Keratinocyte (primary cell): ENCODE measurements around the gene MGLL. TPM values are rescaled to one million over a fixed set of nuclear protein-coding genes. Genes with fewer than 3 reads are reported as not detected.

Source experiments
- DNase-seq: peaks from one replicate; pipeline ENCODE4 v3.0.0-alpha.2; 2011; ENCODE audit warnings: low read depth, missing footprints, low spot score
- FAIRE-seq: peaks from 2 replicates; lab custom pipeline; 2011; peaks lifted over from hg19 to GRCh38; lab: Jason Lieb, UNC
- H2AFZ ChIP-seq: 2 replicates; pipeline ENCODE4 v1.6.0; 2012; ENCODE audit warnings: low read length, control low read depth, inconsistent platforms; ENCODE audit not compliant: control insufficient read depth
- H3K27ac ChIP-seq: 2 replicates; pipeline ENCODE4 v1.5.1; 2011; ENCODE audit warnings: low read length; ENCODE audit not compliant: control insufficient read depth, insufficient read depth
- H3K27me3 ChIP-seq: 3 replicates; pipeline ENCODE4 v1.6.0; 2011; ENCODE audit warnings: low read length; ENCODE audit not compliant: control insufficient read depth, insufficient read depth; ENCODE audit errors: extremely low read depth
- H3K36me3 ChIP-seq, 2 experiments: 2 replicates in 1 of 2; 3 replicates in 1 of 2; pipeline ENCODE4 v1.5.1; 2011; ENCODE audit warnings: low read length in 2 of 2, mild to moderate bottlenecking in 1 of 2; ENCODE audit not compliant: control insufficient read depth in 2 of 2, insufficient read depth in 2 of 2; ENCODE audit errors: extremely low read depth in 1 of 2
- H3K4me1 ChIP-seq: 3 replicates; pipeline ENCODE4 v1.5.1; 2011; ENCODE audit warnings: low read length; ENCODE audit not compliant: control insufficient read depth, insufficient read depth; ENCODE audit errors: extremely low read depth
- H3K4me2 ChIP-seq: 3 replicates; pipeline ENCODE4 v1.6.0; 2011; ENCODE audit warnings: low read depth, low read length; ENCODE audit not compliant: control insufficient read depth, insufficient read depth; ENCODE audit errors: extremely low read depth
- H3K4me3 ChIP-seq, 3 experiments: fragments of 200-600 bp in 1 of 3; sonication (generic) in 1 of 3; 2 replicates in 2 of 3; 3 replicates in 1 of 3; pipeline ENCODE4 v1.5.1; 2011 to 2016; ENCODE audit warnings: low read length in 3 of 3, mild to moderate bottlenecking in 3 of 3, control low read depth in 2 of 3, inconsistent platforms in 1 of 3, low read depth in 1 of 3, mixed read lengths in 1 of 3, mixed run types in 1 of 3, moderate library complexity in 1 of 3; ENCODE audit not compliant: control insufficient read depth in 2 of 3, insufficient read depth in 2 of 3; ENCODE audit errors: extremely low read depth in 1 of 3
- H3K79me2 ChIP-seq: 2 replicates; pipeline ENCODE4 v1.6.0; 2012; ENCODE audit warnings: low read length; ENCODE audit not compliant: control insufficient read depth, insufficient read depth
- H3K9ac ChIP-seq: 3 replicates; pipeline ENCODE4 v1.6.0; 2011; ENCODE audit warnings: low read length; ENCODE audit not compliant: control insufficient read depth, insufficient read depth; ENCODE audit errors: extremely low read depth
- H3K9me1 ChIP-seq: 3 replicates; pipeline ENCODE4 v1.6.0; 2011; ENCODE audit warnings: low read length; ENCODE audit not compliant: control insufficient read depth, insufficient read depth; ENCODE audit errors: extremely low read depth
- H3K9me3 ChIP-seq: 2 replicates; pipeline ENCODE4 v1.5.1; 2012; ENCODE audit warnings: low read depth, low read length; ENCODE audit not compliant: control insufficient read depth
- H4K20me1 ChIP-seq: 3 replicates; pipeline ENCODE4 v1.6.0; 2011; ENCODE audit warnings: low read length; ENCODE audit not compliant: control insufficient read depth, insufficient read depth; ENCODE audit errors: extremely low read depth
- CTCF ChIP-seq, 3 experiments: IDR thresholded peaks in 1 of 3; conservative IDR thresholded peaks in 1 of 3; optimal IDR thresholded peaks in 1 of 3; 2 replicates in 2 of 3; 3 replicates in 1 of 3; pipeline versions ENCODE3 to v1.5.1; 2011; ENCODE audit warnings: low read length in 3 of 3, mild to moderate bottlenecking in 3 of 3, moderate library complexity in 2 of 3, control low read depth in 1 of 3, inconsistent platforms in 1 of 3; ENCODE audit not compliant: insufficient read depth in 2 of 3; ENCODE audit errors: extremely low read depth in 1 of 3
- EZH2 ChIP-seq: IDR thresholded peaks from one replicate; pipeline ENCODE4 v1.6.1; 2012; ENCODE audit warnings: inconsistent platforms, mild to moderate bottlenecking, low read length, moderate library complexity
- dilution Hi-C: fragments of 300-500 bp; cut with MboI; formaldehyde crosslinking; loops from one replicate; pipeline ENCODE4 v1.7.0; 2020; ENCODE audit warnings: low sequenced_read_pairs; ENCODE audit not compliant: extremely low pct_ligation_motif_present
- polyA plus RNA-seq, 5 experiments: library from polyadenylated mRNA; depleted of rRNA in 3 of 5; stranded (reverse) in 3 of 5; stranded (forward) in 1 of 5; unstranded in 1 of 5; fragments of >200 nt; gene quantifications; 1 replicate in 1 of 5; 2 replicates in 3 of 5; 3 replicates in 1 of 5; pipeline versions ENCODE4 v1.2.1 to v1.2.3, GENCODE V29; 2011 to 2012; ENCODE audit warnings: missing spikeins in 2 of 5, low read depth in 1 of 5, low replicate concordance in 1 of 5

The MGLL gene
- polyA plus RNA-seq, 1 donor (not counting 4 experiments of a cell fraction or from before 2014, with no cell fraction given): 17.8 TPM

DNA sequence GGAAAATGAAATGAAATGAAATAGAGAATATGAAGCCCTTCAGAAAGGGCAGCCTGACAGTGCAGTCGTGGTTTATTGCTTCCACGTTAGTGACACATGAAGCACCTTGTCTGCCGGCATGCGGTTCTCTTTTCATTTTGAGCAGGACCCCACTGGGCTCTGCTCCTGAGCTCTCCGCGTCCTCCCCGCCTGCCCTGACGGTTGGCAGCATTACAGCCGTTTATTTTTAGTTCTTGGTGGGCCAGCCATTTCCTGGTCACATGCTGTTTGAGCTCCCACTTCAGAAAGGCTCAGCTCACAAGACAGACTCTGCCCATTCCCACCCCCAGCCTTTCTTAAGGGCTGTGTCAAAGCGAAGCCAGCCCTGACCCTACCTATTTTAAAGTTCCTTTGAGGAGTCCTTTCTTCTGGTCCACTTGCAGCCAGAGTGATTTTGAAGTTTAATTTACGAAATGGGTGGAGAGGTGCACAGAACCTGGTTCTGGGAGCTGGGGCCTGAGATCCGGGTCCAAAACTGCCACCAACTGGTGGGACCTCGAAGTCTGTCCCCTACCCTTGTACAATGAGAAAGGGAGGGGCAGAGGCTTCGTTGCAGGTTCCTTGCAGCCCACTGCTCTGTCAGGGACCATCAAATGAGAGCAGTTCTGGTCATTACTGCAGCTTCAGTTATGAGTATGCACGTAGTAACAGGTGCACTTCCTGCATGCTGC, 60.1 kb downstream of the MGLL start:
- H4K20me1 ChIP-seq: no peaks in the 10 kb centered on the region
- H3K4me3 ChIP-seq: no peak overlapping the region
- FAIRE-seq: no peak
- H3K27me3 ChIP-seq: no peaks in the 10 kb centered on the region
- TF ChIP-seq CTCF (optimal IDR thresholded peaks at IDR 0.05 in 1 of 3, IDR thresholded peaks at IDR 0.05 in 1 of 3, conservative IDR thresholded peaks at IDR 0.05 in 1 of 3; ENCODE audit: extremely low read depth in 1 of 3, insufficient read depth in 2 of 3, low read length in 3 of 3): no peak
- TF ChIP-seq EZH2: no peak
- no peak overlapping the region for H3K4me2 ChIP-seq
- H2AFZ ChIP-seq: no peak overlapping the region
- DNase-seq: no peak
- H3K9me1 ChIP-seq: no peaks in the 10 kb centered on the region
- H3K4me1 ChIP-seq: no peaks in the 10 kb centered on the region
- H3K79me2 ChIP-seq: no peaks in the 10 kb centered on the region
- dilution Hi-C loops: no loop called here
- H3K36me3 ChIP-seq: peaks cover 0 to 2% of the 10 kb centered on the region in 2 experiments
- no peak overlapping the region for H3K9ac ChIP-seq
- H3K9me3 ChIP-seq: no peaks in the 10 kb centered on the region
- H3K27ac ChIP-seq: no peak overlapping the region

GRCh38 chr3:127761441-127761801, 60.9 kb downstream of the MGLL start:
- Histone ChIP-seq H4K20me1 (no peaks in the 10 kb centered on the region), H3K4me3 (no peak overlapping the region), H3K4me2 (no peak overlapping the region), H3K36me3 (peaks cover 0 to 2% of the 10 kb centered on the region in 2 experiments), H2AFZ (no peak overlapping the region), H3K9me3 (no peaks in the 10 kb centered on the region), H3K4me1 (no peaks in the 10 kb centered on the region), H3K9ac (no peak overlapping the region), H3K9me1 (no peaks in the 10 kb centered on the region), H3K27me3 (no peaks in the 10 kb centered on the region), H3K79me2 (no peaks in the 10 kb centered on the region), H3K27ac (no peak overlapping the region)
- dilution Hi-C loops: no loop called here
- no peak for DNase-seq
- TF ChIP-seq EZH2: no peak
- no peak for FAIRE-seq
